Loucy (cell line): Measurements from ENCODE around the gene ARL5C.

Experiments used
- CTCF ChIP-seq: fragments of 200-600 bp; sonication (generic); conservative IDR thresholded peaks from 2 replicates; pipeline ENCODE4 v1.5.1; 2014; ENCODE audit warnings: mild to moderate bottlenecking, antibody characterized with exemption, low read length
- EZH2phosphoT487 ChIP-seq: fragments of 200-600 bp; IDR thresholded peaks from 2 replicates; pipeline ENCODE4 v1.6.1; 2018; ENCODE audit warnings: antibody characterized with exemption, mild to moderate bottlenecking, moderate library complexity, borderline replicate concordance

- no peak for TF ChIP-seq CTCF
- TF ChIP-seq EZH2phosphoT487 = no peak
These were observed 15.2 kb downstream of the ARL5C start for GRCh38 chr17:39150795-39151149.
